OCI-LY1 (cell line): Measurements from ENCODE around the gene OGT.

Experiments used
- H2AFZ ChIP-seq: fragments of 200-600 bp; sonication (generic), shearing (Covaris generic); 2 replicates; pipeline ENCODE4 v1.6.0; 2014; ENCODE audit warnings: antibody characterized with exemption, mild to moderate bottlenecking, low read length
- H3F3A ChIP-seq: fragments of 200-600 bp; sonication (generic), shearing (Covaris generic); 2 replicates; pipeline ENCODE4 v1.6.0; 2014; ENCODE audit warnings: mild to moderate bottlenecking, antibody characterized with exemption, low read length, moderate library complexity; ENCODE audit not compliant: insufficient read depth
- H3K27ac ChIP-seq: fragments of 200-600 bp; sonication (generic); 2 replicates; pipeline ENCODE4 v1.5.1; 2014; ENCODE audit warnings: low read length, mixed run types, mild to moderate bottlenecking, low read depth; ENCODE audit not compliant: poor library complexity, severe bottlenecking
- H3K27me3 ChIP-seq: fragments of 200-600 bp; sonication (generic); 2 replicates; pipeline ENCODE4 v1.6.0; 2014; ENCODE audit warnings: antibody characterized with exemption, mild to moderate bottlenecking, low read length, moderate library complexity; ENCODE audit not compliant: insufficient read depth
- H3K36me3 ChIP-seq: fragments of 200-600 bp; sonication (generic); 2 replicates; pipeline ENCODE4 v1.6.1; 2014; ENCODE audit warnings: mild to moderate bottlenecking, antibody characterized with exemption, low read length, moderate library complexity, mixed read lengths; ENCODE audit not compliant: insufficient read depth
- H3K4me1 ChIP-seq: fragments of 200-600 bp; sonication (generic); 2 replicates; pipeline ENCODE4 v1.5.1; 2014; ENCODE audit warnings: mild to moderate bottlenecking, low read length, moderate library complexity; ENCODE audit not compliant: insufficient read depth, severe bottlenecking
- H3K4me2 ChIP-seq: fragments of 200-600 bp; sonication (generic), shearing (Covaris generic); 2 replicates; pipeline ENCODE4 v1.6.1; 2014; ENCODE audit warnings: low read length
- H3K4me3 ChIP-seq: fragments of 200-600 bp; sonication (generic); 2 replicates; pipeline ENCODE4 v1.5.1; 2014; ENCODE audit warnings: low read length, low read depth, mild to moderate bottlenecking, mixed read lengths; ENCODE audit not compliant: poor library complexity, severe bottlenecking
- H3K79me2 ChIP-seq: fragments of 200-600 bp; shearing (Covaris generic); 2 replicates; pipeline ENCODE4 v1.6.1; 2016; ENCODE audit warnings: mixed run types, low read length, mixed read lengths; ENCODE audit not compliant: insufficient read depth
- H3K9ac ChIP-seq: fragments of 200-600 bp; sonication (generic), shearing (Covaris generic); 2 replicates; pipeline ENCODE4 v1.6.1; 2014; ENCODE audit warnings: mild to moderate bottlenecking, low read length, mixed read lengths
- H3K9me2 ChIP-seq: fragments of 200-600 bp; sonication (generic), shearing (Covaris generic); 2 replicates; pipeline ENCODE4 v1.6.1; 2014; ENCODE audit warnings: low read depth, mild to moderate bottlenecking, low read length, mixed read lengths
- H3K9me3 ChIP-seq: fragments of 200-600 bp; shearing (Covaris generic); 2 replicates; pipeline ENCODE4 v1.6.1; 2014; ENCODE audit warnings: low read length, mixed read lengths
- H4K20me1 ChIP-seq: fragments of 200-600 bp; sonication (generic), shearing (Covaris generic); 2 replicates; pipeline ENCODE4 v1.6.0; 2016; ENCODE audit warnings: mild to moderate bottlenecking, low read length; ENCODE audit not compliant: insufficient read depth
- EZH2 ChIP-seq: fragments of 200-600 bp; sonication (generic), shearing (Covaris generic); IDR thresholded peaks from 2 replicates; pipeline ENCODE4 v1.8.0; 2017; ENCODE audit warnings: borderline replicate concordance, mixed run types, mild to moderate bottlenecking, antibody characterized with exemption, low read length, moderate library complexity, mixed read lengths
- TF ChIP-seq, protein P1 (sequence below): fragments of 200-600 bp; sonication (generic), shearing (Covaris generic); IDR thresholded peaks from 2 replicates; pipeline ENCODE4 v1.5.1; 2017; ENCODE audit warnings: mild to moderate bottlenecking, antibody characterized with exemption, low read length, moderate library complexity, mixed read lengths

OGT gene

DNA sequence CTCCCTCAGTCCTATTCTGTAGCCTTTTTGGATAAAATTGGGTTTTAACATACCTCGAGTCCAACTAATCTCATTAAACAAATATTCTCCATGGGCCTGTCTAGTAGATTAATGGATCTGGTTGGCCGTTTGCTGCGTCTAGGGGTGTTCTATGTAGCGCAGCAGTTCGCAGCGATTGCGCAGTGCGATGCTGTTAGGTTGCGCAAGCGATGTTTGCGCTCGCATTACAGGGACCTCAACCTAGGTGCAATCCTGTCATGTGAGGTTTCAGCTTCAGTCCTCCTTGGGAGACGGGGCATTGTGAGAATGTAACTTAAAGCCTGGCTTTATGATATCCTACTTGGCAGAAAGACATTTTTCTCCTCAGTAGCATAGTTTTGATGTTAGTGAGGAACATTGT is 14.0 kb downstream of the OGT start:
- H3K9me3 ChIP-seq: no peaks in the 10 kb centered on the region
- H2AFZ ChIP-seq: no peak overlapping the region
- no peak overlapping the region for H3K4me3 ChIP-seq
- peaks cover 77% of the 10 kb centered on the region for H3K36me3 ChIP-seq
- no peaks in the 10 kb centered on the region for H4K20me1 ChIP-seq
- no peaks in the 10 kb centered on the region for H3K4me1 ChIP-seq
- H3K4me2 ChIP-seq: no peak overlapping the region
- H3K9me2 ChIP-seq: no peaks in the 10 kb centered on the region
- H3K27ac ChIP-seq: no peak overlapping the region
- no peaks in the 10 kb centered on the region for H3K27me3 ChIP-seq
- no peaks in the 10 kb centered on the region for H3F3A ChIP-seq
- peaks cover 25% of the 10 kb centered on the region for H3K79me2 ChIP-seq
- no peak overlapping the region for H3K9ac ChIP-seq
- TF ChIP-seq, protein P1, sequence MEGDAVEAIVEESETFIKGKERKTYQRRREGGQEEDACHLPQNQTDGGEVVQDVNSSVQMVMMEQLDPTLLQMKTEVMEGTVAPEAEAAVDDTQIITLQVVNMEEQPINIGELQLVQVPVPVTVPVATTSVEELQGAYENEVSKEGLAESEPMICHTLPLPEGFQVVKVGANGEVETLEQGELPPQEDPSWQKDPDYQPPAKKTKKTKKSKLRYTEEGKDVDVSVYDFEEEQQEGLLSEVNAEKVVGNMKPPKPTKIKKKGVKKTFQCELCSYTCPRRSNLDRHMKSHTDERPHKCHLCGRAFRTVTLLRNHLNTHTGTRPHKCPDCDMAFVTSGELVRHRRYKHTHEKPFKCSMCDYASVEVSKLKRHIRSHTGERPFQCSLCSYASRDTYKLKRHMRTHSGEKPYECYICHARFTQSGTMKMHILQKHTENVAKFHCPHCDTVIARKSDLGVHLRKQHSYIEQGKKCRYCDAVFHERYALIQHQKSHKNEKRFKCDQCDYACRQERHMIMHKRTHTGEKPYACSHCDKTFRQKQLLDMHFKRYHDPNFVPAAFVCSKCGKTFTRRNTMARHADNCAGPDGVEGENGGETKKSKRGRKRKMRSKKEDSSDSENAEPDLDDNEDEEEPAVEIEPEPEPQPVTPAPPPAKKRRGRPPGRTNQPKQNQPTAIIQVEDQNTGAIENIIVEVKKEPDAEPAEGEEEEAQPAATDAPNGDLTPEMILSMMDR: no peak
- TF ChIP-seq EZH2: no peak

DNA sequence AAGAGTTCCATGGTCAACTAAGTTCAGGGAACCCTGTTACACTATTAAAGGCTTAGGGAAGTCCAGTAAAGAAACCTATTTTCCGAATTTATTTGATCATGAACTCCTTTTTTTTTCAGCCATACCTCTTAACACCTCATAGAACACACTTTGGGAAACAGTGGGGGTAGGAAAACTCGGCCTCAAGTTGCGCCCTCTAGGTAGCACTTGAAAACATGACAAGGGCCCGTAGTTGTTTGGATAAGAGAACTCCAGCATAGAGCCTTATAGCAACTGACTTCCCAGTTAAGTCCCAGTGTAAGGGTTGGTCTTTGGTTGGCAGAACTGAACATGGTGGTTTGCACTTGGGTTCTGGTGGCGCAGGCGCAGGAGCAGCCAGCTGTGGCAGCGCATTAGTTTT is 14.4 kb downstream of the OGT start:
- Histone ChIP-seq H3K36me3 (peaks cover 72% of the 10 kb centered on the region), H3K79me2 (peaks cover 20% of the 10 kb centered on the region), H3K9ac (no peak overlapping the region), H3K4me2 (no peak overlapping the region), H3K9me3 (no peaks in the 10 kb centered on the region), H3K27ac (no peak overlapping the region), H3K9me2 (no peaks in the 10 kb centered on the region), H3K4me3 (no peak overlapping the region), H2AFZ (no peak overlapping the region), H3K4me1 (no peaks in the 10 kb centered on the region), H4K20me1 (no peaks in the 10 kb centered on the region), H3F3A (no peaks in the 10 kb centered on the region), H3K27me3 (no peaks in the 10 kb centered on the region)
- no peak for TF ChIP-seq EZH2
- TF ChIP-seq, protein P1: no peak

DNA sequence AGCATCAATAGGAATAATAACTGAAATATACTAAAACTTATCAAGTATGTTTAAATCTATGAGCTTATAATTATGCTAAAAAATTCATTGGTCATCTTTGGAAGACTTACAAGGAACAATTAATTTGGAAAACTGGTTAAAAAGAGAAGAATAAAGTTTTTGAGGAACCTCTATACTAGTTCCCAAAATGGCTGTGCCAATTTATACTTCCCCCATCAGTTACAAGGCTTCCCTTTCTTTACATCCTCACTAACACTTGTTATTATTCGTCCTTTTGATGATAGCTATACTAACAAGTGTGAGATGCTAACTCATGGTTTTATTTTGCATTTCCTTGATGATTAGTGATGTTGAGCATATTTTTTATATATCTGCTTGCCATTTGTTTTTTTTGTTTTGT is 17.1 kb downstream of the OGT start:
- Histone ChIP-seq H3K4me3 (no peak overlapping the region), H3K27me3 (no peaks in the 10 kb centered on the region), H3K27ac (no peak overlapping the region), H3K79me2 (no peaks in the 10 kb centered on the region), H3K4me2 (no peak overlapping the region), H3K9me3 (no peaks in the 10 kb centered on the region), H3K9me2 (no peaks in the 10 kb centered on the region), H4K20me1 (no peaks in the 10 kb centered on the region), H3K4me1 (no peaks in the 10 kb centered on the region), H2AFZ (no peak overlapping the region), H3F3A (no peaks in the 10 kb centered on the region), H3K36me3 (peaks cover 68% of the 10 kb centered on the region), H3K9ac (no peak overlapping the region)
- no peak for TF ChIP-seq EZH2
- TF ChIP-seq, protein P1: no peak
